Spleen (tissue), 11 donors: Measurements from ENCODE around the gene TNS1. TPM values are rescaled to one million over a fixed set of nuclear protein-coding genes. Genes with fewer than 3 reads are reported as not detected.

Experiments used
- DNase-seq: peaks from one replicate; pipeline ENCODE4 v3.0.0-alpha.2; 2020
- H3K27ac ChIP-seq, 8 donors: fragments of 200-600 bp; sonication (generic) in 7 of 8; 1 replicate in 4 of 8; 2 replicates in 4 of 8; pipeline versions ENCODE4 v1.5.0 to v1.8.0; 2016 to 2021; ENCODE audit warnings: inconsistent platforms in 4 of 8, mild to moderate bottlenecking in 4 of 8, moderate library complexity in 1 of 8
- H3K27me3 ChIP-seq, 7 donors: fragments of 200-600 bp; sonication (generic) in 6 of 7; replicated peaks in 1 of 7; 1 replicate in 4 of 7; 2 replicates in 3 of 7; pipeline versions ENCODE4 v1.5.0 to v1.8.0; 2016 to 2021; ENCODE audit warnings: inconsistent platforms in 3 of 7, mild to moderate bottlenecking in 1 of 7
- H3K36me3 ChIP-seq, 6 donors: fragments of 200-600 bp; sonication (generic) in 5 of 6; 1 replicate in 4 of 6; 2 replicates in 2 of 6; pipeline versions ENCODE4 v1.5.0 to v1.8.0; 2016 to 2021; ENCODE audit warnings: inconsistent platforms in 2 of 6
- H3K4me1 ChIP-seq, 6 donors: fragments of 200-600 bp; sonication (generic) in 5 of 6; 1 replicate in 3 of 6; 2 replicates in 3 of 6; pipeline versions ENCODE4 v1.5.0 to v1.8.0; 2016 to 2021; ENCODE audit warnings: inconsistent platforms in 3 of 6
- H3K4me3 ChIP-seq, 8 donors: fragments of 200-600 bp; sonication (generic) in 7 of 8; 1 replicate in 4 of 8; 2 replicates in 4 of 8; pipeline versions ENCODE4 v1.5.0 to v1.8.0; 2016 to 2021; ENCODE audit warnings: inconsistent platforms in 4 of 8, mild to moderate bottlenecking in 4 of 8, moderate library complexity in 2 of 8
- H3K9me3 ChIP-seq, 8 donors: fragments of 200-600 bp; sonication (generic) in 7 of 8; 1 replicate in 4 of 8; 2 replicates in 4 of 8; pipeline versions ENCODE4 v1.5.0 to v1.8.0; 2016 to 2021; ENCODE audit warnings: inconsistent platforms in 4 of 8
- POLR2A ChIP-seq, 3 donors: fragments of 450-650 bp; IDR thresholded peaks; one replicate each; pipeline ENCODE4 v1.5.1; 2017; ENCODE audit warnings: antibody characterized with exemption in 3 of 3, mild to moderate bottlenecking in 1 of 3
- POLR2AphosphoS5 ChIP-seq, 3 donors: sonication (generic); formaldehyde crosslinking; IDR thresholded peaks; one replicate each; pipeline ENCODE4 v1.5.1; 2017; ENCODE audit warnings: antibody characterized with exemption in 3 of 3
- WGBS, 5 donors: extraction: QIAGEN DNeasy Blood & Tissue Kit in 3 of 5; methylation state at CpG; one replicate each; pipeline versions ENCODE4 v1.1.5 to v1.1.7; 2013 to 2018; 5-methylcytosine and 5-hydroxymethylcytosine counted together
- intact Hi-C: fragments of 100-400 bp; cut with DNase I; formaldehyde crosslinking; loops from one replicate; pipeline ENCODE4 v1.15.0; 2023; ENCODE audit warnings: low total_unique reads
- polyA plus RNA-seq, 3 donors: library from polyadenylated mRNA; stranded (reverse); fragments of 200-250 nt; gene quantifications; one replicate each; pipeline ENCODE4 v1.2.1, GENCODE V29; 2013
- total RNA-seq, 7 donors: library from RNA; depleted of rRNA in 3 of 7; stranded (reverse); fragments of >200 nt in 3 of 7; fragmentation: NEBNext Ultra II Directional in 4 of 7; extraction: Animal tissue kit (Norgen Biotek cat#: 25700) in 4 of 7; gene quantifications; one replicate each; pipeline versions ENCODE4 v1.1.0 to v1.2.1, GENCODE V29; 2016 to 2021
- TF ChIP-seq, protein P1 (sequence below), 11 experiments: fragments of 200-600 bp in 7 of 11; fragments of 450-650 bp in 4 of 11; sonication (generic) in 4 of 11; IDR thresholded peaks in 8 of 11; conservative IDR thresholded peaks in 3 of 11; 1 replicate in 7 of 11; 2 replicates in 4 of 11; pipeline versions ENCODE4 v1.4.0 to v1.8.0; 2016 to 2021; ENCODE audit warnings: antibody characterized with exemption in 11 of 11, inconsistent platforms in 4 of 11, mild to moderate bottlenecking in 1 of 11
- donor health status: healthy with polysubstance abuse.
- donor health status: DM: no; HTN: no; CAD: no; lungs with moderate emphysema.
- donor health status: DM: no; HTN: no; CAD: no.
- donor health status: Bipolar disorder and iron deficiency.
- donor health status: healthy.
- donor health status: DM: no; HTN: no; CAD: no.
- donor health status: DM: yes; HTN: yes; CAD: no.

Gene TNS1
- total and polyA plus RNA-seq, 10 donors, result 6.9 to 580 (median 246) TPM

- no peak overlapping the region for H3K27ac ChIP-seq
- TF ChIP-seq, protein P1, sequence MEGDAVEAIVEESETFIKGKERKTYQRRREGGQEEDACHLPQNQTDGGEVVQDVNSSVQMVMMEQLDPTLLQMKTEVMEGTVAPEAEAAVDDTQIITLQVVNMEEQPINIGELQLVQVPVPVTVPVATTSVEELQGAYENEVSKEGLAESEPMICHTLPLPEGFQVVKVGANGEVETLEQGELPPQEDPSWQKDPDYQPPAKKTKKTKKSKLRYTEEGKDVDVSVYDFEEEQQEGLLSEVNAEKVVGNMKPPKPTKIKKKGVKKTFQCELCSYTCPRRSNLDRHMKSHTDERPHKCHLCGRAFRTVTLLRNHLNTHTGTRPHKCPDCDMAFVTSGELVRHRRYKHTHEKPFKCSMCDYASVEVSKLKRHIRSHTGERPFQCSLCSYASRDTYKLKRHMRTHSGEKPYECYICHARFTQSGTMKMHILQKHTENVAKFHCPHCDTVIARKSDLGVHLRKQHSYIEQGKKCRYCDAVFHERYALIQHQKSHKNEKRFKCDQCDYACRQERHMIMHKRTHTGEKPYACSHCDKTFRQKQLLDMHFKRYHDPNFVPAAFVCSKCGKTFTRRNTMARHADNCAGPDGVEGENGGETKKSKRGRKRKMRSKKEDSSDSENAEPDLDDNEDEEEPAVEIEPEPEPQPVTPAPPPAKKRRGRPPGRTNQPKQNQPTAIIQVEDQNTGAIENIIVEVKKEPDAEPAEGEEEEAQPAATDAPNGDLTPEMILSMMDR (IDR thresholded peaks at IDR 0.05 in 8 of 11, conservative IDR thresholded peaks at IDR 0.05 in 3 of 11), result no peak
- TF ChIP-seq POLR2AphosphoS5 (IDR thresholded peaks at IDR 0.05) (no peak), POLR2A (IDR thresholded peaks at IDR 0.05) (no peak)
- DNase-seq, result no peak
- H3K36me3 ChIP-seq, result no peaks in the 10 kb centered on the region
- 77 to 86% (median 83%) methylated on average over 10 to 12 of the region's 12 CpGs for WGBS, 5 donors
- H3K9me3 ChIP-seq, result no peaks in the 10 kb centered on the region
- H3K27me3 ChIP-seq, result peaks cover 0 to 10% (median 0%) of the 10 kb centered on the region in 7 donors
- no peak overlapping the region for H3K4me3 ChIP-seq
- H3K4me1 ChIP-seq, result peaks cover 4 to 29% (median 15%) of the 10 kb centered on the region in 6 donors
- intact Hi-C loops, result loop anchor here (10.0 kb wide), 1 partner anchor 248 kb away; no protein-coding TSS in a partner anchor
These were observed 29.8 kb upstream of the TNS1 start for GRCh38 chr2:218032336-218033171.

DNA sequence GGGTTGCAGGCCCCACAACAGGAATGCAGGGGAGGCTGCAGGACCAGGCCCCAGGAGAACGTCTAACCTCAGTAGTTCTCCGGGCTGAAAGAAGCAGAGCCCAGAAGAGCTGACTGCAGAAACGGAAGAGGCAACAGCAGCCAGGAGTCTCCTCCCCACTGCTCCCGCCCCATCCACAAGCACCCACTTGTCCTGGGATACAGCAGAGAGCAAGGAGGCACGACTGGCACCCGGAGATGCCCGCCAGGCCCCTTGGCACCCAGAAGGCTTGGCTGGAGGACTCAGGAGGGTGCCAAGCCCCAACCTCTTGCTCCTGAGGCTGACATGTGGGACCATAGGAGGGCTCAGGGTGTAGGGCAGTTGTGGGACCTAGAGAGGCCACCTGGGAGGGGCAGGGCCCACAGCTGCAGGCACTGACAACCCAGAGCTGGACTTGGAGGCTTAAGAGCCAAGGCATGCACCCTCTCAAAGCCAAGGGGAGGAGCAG, 29.0 kb upstream of the TNS1 start:
- no peak for TF ChIP-seq POLR2AphosphoS5 (IDR thresholded peaks at IDR 0.05)
- no peak for TF ChIP-seq POLR2A (IDR thresholded peaks at IDR 0.05)
- Histone ChIP-seq H3K4me1 (peaks cover 4 to 29% (median 15%) of the 10 kb centered on the region in 6 donors), H3K9me3 (no peaks in the 10 kb centered on the region), H3K27ac (no peak overlapping the region), H3K4me3 (no peak overlapping the region), H3K36me3 (no peaks in the 10 kb centered on the region), H3K27me3 (peaks cover 0 to 10% (median 0%) of the 10 kb centered on the region in 7 donors)
- DNase-seq, result no peak
- intact Hi-C loops, result loop anchor here (10.0 kb wide), 1 partner anchor 247 kb away; no protein-coding TSS in a partner anchor
- 79 to 96% (median 87%) methylated on average over 7 of the region's 7 CpGs for WGBS, 5 donors

DNA sequence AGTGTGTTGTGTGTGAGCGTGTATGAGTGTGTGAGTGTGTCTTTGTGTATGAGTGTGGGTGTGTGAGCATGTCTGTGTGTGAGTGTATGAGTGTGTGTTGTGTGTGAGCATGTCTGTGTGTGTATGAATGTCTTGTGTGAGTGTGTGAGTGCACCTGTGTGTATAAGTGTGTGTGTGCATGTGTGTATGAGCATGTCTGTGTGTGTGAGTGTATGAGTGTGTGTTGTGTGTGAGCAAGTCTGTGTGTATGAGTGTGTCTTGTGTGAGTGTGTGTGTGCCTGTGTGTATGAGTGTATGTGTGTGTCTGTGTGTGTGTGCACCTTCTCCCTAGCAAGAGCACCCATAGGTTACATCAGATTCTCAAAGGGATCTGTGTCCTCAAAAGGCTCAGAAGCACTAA, 28.5 kb upstream of the TNS1 start:
- Histone ChIP-seq H3K27me3 (peaks cover 0 to 10% (median 0%) of the 10 kb centered on the region in 7 donors), H3K9me3 (no peaks in the 10 kb centered on the region), H3K4me1 (peaks cover 4 to 29% (median 15%) of the 10 kb centered on the region in 6 donors), H3K36me3 (no peaks in the 10 kb centered on the region), H3K4me3 (no peak overlapping the region), H3K27ac (no peak overlapping the region)
- TF ChIP-seq POLR2A (IDR thresholded peaks at IDR 0.05), result no peak
- no peak for TF ChIP-seq POLR2AphosphoS5 (IDR thresholded peaks at IDR 0.05)
- TF ChIP-seq, protein P1 (IDR thresholded peaks at IDR 0.05 in 8 of 11, conservative IDR thresholded peaks at IDR 0.05 in 3 of 11), result no peak
- 83 to 100% (median 93%) methylated on average over 1 of the region's 1 CpG for WGBS, 5 donors
- intact Hi-C loops, result loop anchor here (10.0 kb wide), 1 partner anchor 246 kb away; no protein-coding TSS in a partner anchor
- no peak for DNase-seq

GRCh38 chr2:218030409-218031195, 27.8 kb upstream of the TNS1 start:
- TF ChIP-seq POLR2A (IDR thresholded peaks at IDR 0.05) (no peak), POLR2AphosphoS5 (IDR thresholded peaks at IDR 0.05) (no peak)
- TF ChIP-seq, protein P1 (IDR thresholded peaks at IDR 0.05 in 8 of 11, conservative IDR thresholded peaks at IDR 0.05 in 3 of 11), result no peak

More at GRCh38 chr2:218030409-218031195, 27.8 kb upstream of the TNS1 start:
- Histone ChIP-seq H3K4me3 (no peak overlapping the region), H3K9me3 (no peaks in the 10 kb centered on the region), H3K4me1 (peaks cover 4 to 23% (median 15%) of the 10 kb centered on the region in 6 donors), H3K27me3 (peaks cover 0 to 10% (median 0%) of the 10 kb centered on the region in 7 donors), H3K27ac (no peak overlapping the region), H3K36me3 (no peaks in the 10 kb centered on the region)
- WGBS, 5 donors, result 86 to 94% (median 89%) methylated on average over 7 of the region's 7 CpGs
- intact Hi-C loops, result loop anchor here (10.0 kb wide), 1 partner anchor 246 kb away; no protein-coding TSS in a partner anchor
- DNase-seq, result no peak
